Pancreas (tissue), 10 donors: Measurements from ENCODE around the gene FARS2. TPM values are rescaled to one million over a fixed set of nuclear protein-coding genes. Genes with fewer than 3 reads are reported as not detected.

Experiments used
- ATAC-seq, 4 donors: fragments of 200-7000 bp; cut with Tn5 transposase; one replicate each; pipeline versions ENCODE4 v1.8.0 to v1.9.1; 2020; ENCODE audit warnings: mild to moderate bottlenecking in 4 of 4, moderate library complexity in 4 of 4
- DNase-seq, 6 donors: peaks; one replicate each; pipeline ENCODE4 v3.0.0-alpha.2; 2020
- FAIRE-seq: peaks from 2 replicates; lab custom pipeline; 2012; peaks lifted over from hg19 to GRCh38; lab: Jason Lieb, UNC
- H3K27ac ChIP-seq, 4 donors: fragments of 200-600 bp; sonication (generic); 1 replicate in 3 of 4; 2 replicates in 1 of 4; pipeline versions ENCODE4 v1.5.0 to v1.8.0; 2020
- H3K27me3 ChIP-seq, 4 donors: fragments of 200-600 bp; one replicate each; pipeline ENCODE4 v1.8.0; 2021
- H3K36me3 ChIP-seq, 3 donors: fragments of 200-600 bp; sonication (generic) in 1 of 3; one replicate each; pipeline versions ENCODE4 v1.5.0 to v1.8.0; 2020 to 2021
- H3K4me1 ChIP-seq, 3 donors: fragments of 200-600 bp; one replicate each; pipeline ENCODE4 v1.8.0; 2021
- H3K4me3 ChIP-seq, 4 donors: fragments of 200-600 bp; sonication (generic) in 2 of 4; one replicate each; pipeline versions ENCODE4 v1.5.0 to v1.8.0; 2020 to 2021
- H3K9me3 ChIP-seq, 4 donors: fragments of 200-600 bp; one replicate each; pipeline ENCODE4 v1.8.0; 2021
- WGBS, 2 donors: extraction: QIAGEN DNeasy Blood & Tissue Kit; methylation state at CpG; one replicate each; pipeline ENCODE4 v1.1.7; 2013; 5-methylcytosine and 5-hydroxymethylcytosine counted together
- intact Hi-C, 3 donors: fragments of 100-400 bp; cut with DNase I; formaldehyde crosslinking; loops; one replicate each; pipeline versions ENCODE4 v1.11.1 to v1.14.2; 2022
- polyA plus RNA-seq, 2 donors: library from polyadenylated mRNA; stranded (reverse); fragments of 200-250 nt; gene quantifications; one replicate each; pipeline ENCODE4 v1.2.3, GENCODE V29; 2013
- total RNA-seq, 6 donors: library from RNA; stranded (reverse); fragmentation: NEBNext Ultra II Directional in 4 of 6; extraction: Animal tissue kit (Norgen Biotek cat#: 25700) in 4 of 6; gene quantifications; one replicate each; pipeline versions ENCODE4 v1.2.1 to v1.2.4, GENCODE V29; 2021 to 2023
- TF ChIP-seq, protein P1 (sequence below), 4 donors: fragments of 200-600 bp; sonication (generic) in 3 of 4; IDR thresholded peaks; one replicate each; pipeline versions ENCODE4 v1.5.0 to v1.8.0; 2021; ENCODE audit warnings: antibody characterized with exemption in 4 of 4
- donor health status: healthy with polysubstance abuse.
- donor health status: DM: no; HTN: no; CAD: no; lungs with moderate emphysema.
- donor health status: DM: no; HTN: no; CAD: no.
- donor health status: control.
- donor health status: control.
- donor health status: Bipolar disorder and iron deficiency.
- donor health status: DM: yes; HTN: yes; CAD: no.
- donor health status: DM: no; HTN: no; CAD: no.
- donor health status: DM: no; HTN: no; CAD: no.
- donor health status: DM: yes; HTN: yes; CAD: no.

Gene FARS2
- total and polyA plus RNA-seq, 8 donors: 4.1 to 10.3 (median 7.5) TPM

DNA sequence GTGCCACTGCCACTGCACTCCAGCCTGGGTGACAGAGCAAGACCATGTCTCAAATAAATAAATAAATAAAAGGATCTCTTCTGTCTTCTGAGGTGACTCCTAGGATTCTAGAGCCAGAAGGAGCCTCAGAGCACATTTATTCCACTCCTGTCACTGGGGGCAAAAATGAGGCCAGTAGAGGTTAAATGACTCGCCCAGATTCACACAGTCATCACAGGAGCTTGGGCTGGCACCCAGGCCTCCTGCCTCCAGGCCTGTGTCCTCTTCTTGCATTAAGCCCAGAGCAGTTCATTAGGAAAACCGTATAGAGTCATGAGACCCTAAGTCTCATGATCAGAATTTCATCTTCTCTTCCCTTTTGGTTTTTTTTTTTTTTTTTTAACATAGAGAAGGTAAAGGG is 502.1 kb downstream of the FARS2 start:
- no peak overlapping the region for H3K27ac ChIP-seq
- DNase-seq: no peak
- no peaks in the 10 kb centered on the region for H3K36me3 ChIP-seq
- intact Hi-C loops: no loop called here
- TF ChIP-seq, protein P1, sequence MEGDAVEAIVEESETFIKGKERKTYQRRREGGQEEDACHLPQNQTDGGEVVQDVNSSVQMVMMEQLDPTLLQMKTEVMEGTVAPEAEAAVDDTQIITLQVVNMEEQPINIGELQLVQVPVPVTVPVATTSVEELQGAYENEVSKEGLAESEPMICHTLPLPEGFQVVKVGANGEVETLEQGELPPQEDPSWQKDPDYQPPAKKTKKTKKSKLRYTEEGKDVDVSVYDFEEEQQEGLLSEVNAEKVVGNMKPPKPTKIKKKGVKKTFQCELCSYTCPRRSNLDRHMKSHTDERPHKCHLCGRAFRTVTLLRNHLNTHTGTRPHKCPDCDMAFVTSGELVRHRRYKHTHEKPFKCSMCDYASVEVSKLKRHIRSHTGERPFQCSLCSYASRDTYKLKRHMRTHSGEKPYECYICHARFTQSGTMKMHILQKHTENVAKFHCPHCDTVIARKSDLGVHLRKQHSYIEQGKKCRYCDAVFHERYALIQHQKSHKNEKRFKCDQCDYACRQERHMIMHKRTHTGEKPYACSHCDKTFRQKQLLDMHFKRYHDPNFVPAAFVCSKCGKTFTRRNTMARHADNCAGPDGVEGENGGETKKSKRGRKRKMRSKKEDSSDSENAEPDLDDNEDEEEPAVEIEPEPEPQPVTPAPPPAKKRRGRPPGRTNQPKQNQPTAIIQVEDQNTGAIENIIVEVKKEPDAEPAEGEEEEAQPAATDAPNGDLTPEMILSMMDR (IDR thresholded peaks at IDR 0.05): no peak
- no peaks in the 10 kb centered on the region for H3K4me1 ChIP-seq
- ATAC-seq: no peak
- H3K9me3 ChIP-seq: no peaks in the 10 kb centered on the region
- no peaks in the 10 kb centered on the region for H3K27me3 ChIP-seq
- H3K4me3 ChIP-seq: no peak overlapping the region
- WGBS, 2 donors: 87 to 95% methylated on average over 2 of the region's 2 CpGs
- no peak for FAIRE-seq

DNA sequence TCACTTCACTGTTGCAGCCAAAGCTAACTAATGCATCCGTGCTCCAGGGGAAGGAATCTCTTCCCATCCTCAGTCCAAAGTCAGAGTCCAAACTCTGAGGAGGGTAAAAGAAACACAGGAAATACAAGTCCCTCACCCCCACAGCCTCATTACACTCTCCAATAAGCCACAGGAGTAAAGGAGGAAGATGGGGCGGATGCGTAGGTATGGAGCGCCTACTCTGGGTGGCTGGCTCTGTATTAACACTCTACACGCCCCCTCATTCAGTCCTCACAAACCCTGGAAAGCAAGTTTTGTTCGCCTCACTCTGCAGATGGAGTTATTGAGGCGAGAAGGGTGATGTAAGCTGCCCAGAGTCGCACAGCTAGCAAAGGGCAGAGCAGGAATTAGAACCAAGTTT is 502.6 kb downstream of the FARS2 start:
- H3K4me3 ChIP-seq: no peak overlapping the region
- no peak for ATAC-seq
- no peak overlapping the region for H3K27ac ChIP-seq
- H3K9me3 ChIP-seq: no peaks in the 10 kb centered on the region
- no peaks in the 10 kb centered on the region for H3K27me3 ChIP-seq
- no peak for DNase-seq
- intact Hi-C loops: no loop called here
- no peak for FAIRE-seq
- H3K36me3 ChIP-seq: no peaks in the 10 kb centered on the region
- 91 to 96% methylated on average over 8 of the region's 8 CpGs for WGBS, 2 donors
- no peaks in the 10 kb centered on the region for H3K4me1 ChIP-seq
- TF ChIP-seq, protein P1 (IDR thresholded peaks at IDR 0.05): no peak

DNA sequence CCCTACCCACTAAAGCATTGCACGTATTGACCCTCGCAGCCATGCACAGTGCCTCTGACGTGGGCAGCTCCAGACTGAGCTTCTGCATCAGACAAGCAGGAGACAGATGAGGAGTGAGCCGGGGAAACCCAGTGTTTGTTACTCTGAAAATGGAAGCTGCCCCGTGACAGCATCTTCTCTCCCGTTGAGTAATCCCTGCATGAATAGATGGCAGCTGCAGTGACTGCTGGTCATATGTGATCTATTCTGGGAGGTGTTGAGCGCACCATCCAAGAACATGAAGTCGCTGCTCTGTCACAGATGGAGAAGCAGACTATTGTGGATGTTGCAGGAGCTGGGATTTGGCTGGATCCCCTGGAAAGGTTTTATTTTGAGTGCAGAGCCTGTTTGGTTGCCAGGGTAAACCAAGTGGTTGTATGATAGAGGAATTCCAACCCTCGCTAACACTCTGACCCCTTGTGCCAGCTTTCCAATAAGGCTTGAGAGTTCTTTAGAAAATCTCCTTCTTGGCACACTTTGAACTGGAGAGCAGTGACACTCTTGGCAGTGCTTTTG is 503.2 kb downstream of the FARS2 start:
- Histone ChIP-seq H3K27me3 (no peaks in the 10 kb centered on the region), H3K9me3 (no peaks in the 10 kb centered on the region), H3K4me3 (no peak overlapping the region), H3K36me3 (no peaks in the 10 kb centered on the region), H3K27ac (no peak overlapping the region), H3K4me1 (no peaks in the 10 kb centered on the region)
- no peak for DNase-seq
- FAIRE-seq: no peak
- ATAC-seq: no peak
- TF ChIP-seq, protein P1 (IDR thresholded peaks at IDR 0.05): no peak
- WGBS, 2 donors: 91% methylated on average over 9 of the region's 9 CpGs
- intact Hi-C loops: no loop called here

DNA sequence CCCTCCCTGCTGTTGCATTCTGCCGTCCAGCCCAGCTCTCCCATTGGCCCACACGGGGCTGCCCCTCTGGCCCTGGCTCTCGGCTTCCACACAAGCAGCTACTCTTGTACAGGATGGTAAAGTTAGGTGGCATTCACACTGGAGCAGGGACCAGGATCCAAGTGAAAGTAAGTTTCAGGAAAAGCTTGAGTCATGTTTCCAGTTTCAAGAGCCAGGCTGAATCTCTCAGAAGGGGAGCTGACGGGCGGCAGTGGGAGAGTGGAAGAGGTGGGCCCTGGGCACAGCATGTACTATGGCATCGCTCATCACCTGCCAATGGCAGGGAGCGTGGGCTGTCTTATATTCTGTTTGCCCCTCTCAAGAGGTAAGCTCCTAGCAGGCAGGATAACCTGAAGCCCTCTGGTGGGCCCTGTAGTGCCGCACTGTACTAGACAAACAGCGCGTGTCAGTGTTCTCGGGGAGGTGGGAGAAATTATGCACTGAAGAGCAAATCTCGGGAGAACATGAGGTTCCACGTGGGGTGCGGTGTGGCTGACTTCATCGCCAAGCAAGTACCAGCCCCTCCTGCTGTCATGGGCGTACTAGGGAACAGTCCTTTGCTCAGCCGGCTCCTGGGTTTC is 503.9 kb downstream of the FARS2 start:
- Histone ChIP-seq H3K4me3 (no peak overlapping the region), H3K36me3 (no peaks in the 10 kb centered on the region), H3K9me3 (no peaks in the 10 kb centered on the region), H3K27ac (no peak overlapping the region), H3K4me1 (no peaks in the 10 kb centered on the region), H3K27me3 (no peaks in the 10 kb centered on the region)
- 91 to 95% methylated on average over 17 of the region's 17 CpGs for WGBS, 2 donors
- intact Hi-C loops: no loop called here
- DNase-seq: no peak
- FAIRE-seq: no peak
- ATAC-seq: no peak
- TF ChIP-seq, protein P1 (IDR thresholded peaks at IDR 0.05): no peak

DNA sequence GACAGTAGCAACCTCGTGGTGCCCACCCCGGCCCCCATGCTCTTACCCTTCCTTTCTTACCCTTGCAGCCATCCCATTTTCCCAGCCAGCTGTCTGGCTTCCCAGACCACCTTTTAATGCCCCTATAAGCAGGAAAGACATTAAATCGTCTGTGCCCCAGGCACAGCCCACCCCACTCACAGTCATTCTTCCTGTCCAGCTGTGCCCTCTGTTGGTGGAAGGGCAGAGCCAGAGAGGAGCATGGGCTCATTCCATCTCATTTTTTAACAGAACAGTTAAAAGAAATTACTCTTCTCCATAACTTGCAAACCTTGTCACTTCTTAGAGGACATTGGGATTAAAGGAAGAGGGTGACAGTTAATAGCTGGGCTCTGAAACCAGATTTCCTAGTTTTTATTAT is 504.9 kb downstream of the FARS2 start:
- Histone ChIP-seq H3K27me3 (no peaks in the 10 kb centered on the region), H3K4me1 (no peaks in the 10 kb centered on the region), H3K27ac (no peak overlapping the region), H3K36me3 (no peaks in the 10 kb centered on the region), H3K4me3 (no peak overlapping the region), H3K9me3 (no peaks in the 10 kb centered on the region)
- intact Hi-C loops: no loop called here
- FAIRE-seq (no peak), DNase-seq (no peak), ATAC-seq (no peak)
- TF ChIP-seq, protein P1 (IDR thresholded peaks at IDR 0.05): no peak
- WGBS, 2 donors: 73 to 74% methylated on average over 3 of the region's 3 CpGs
